PC-9 (cell line): ENCODE data around the gene NPHS1. TPM values are rescaled to one million over a fixed set of nuclear protein-coding genes. Genes with fewer than 3 reads are reported as not detected.
"Not testable (repeated sequence)": the region's sequence is repeated elsewhere in the genome, so short reads cannot be mapped to it uniquely, and the experiment has no call there.

ENCODE experiments used
- BruUV-seq: library from RNA; stranded (reverse); fragments of 400-500 nt; replicated peaks from 2 replicates; lab custom pipeline; 2021; lab: Mats Ljungman, UMichigan
- CTCF ChIA-PET: fragments of 300-600 bp; sonication (Branson Sonifier 250); formaldehyde crosslinking; loops from one replicate; lab custom pipeline; 2022; ENCODE audit warnings: antibody characterized with exemption; lab: Charles Lee
- POLR2A ChIA-PET: fragments of 300-600 bp; sonication (Branson Sonifier 250); formaldehyde crosslinking; loops from one replicate; lab custom pipeline; 2022; ENCODE audit warnings: antibody characterized with exemption; ENCODE audit not compliant: unreplicated experiment; lab: Charles Lee
- DNase-seq, 2 experiments: peaks; one replicate each; pipeline versions ENCODE4 v3.0.0 to v3.0.0-alpha.2; 2015 to 2022; ENCODE audit warnings: mixed read lengths in 1 of 2
- H2AFZ ChIP-seq: fragments of 200-600 bp; sonication (generic); 2 replicates; pipeline ENCODE4 v1.8.1; 2017; ENCODE audit warnings: antibody characterized with exemption
- H3F3A ChIP-seq: fragments of 200-600 bp; sonication (generic); 2 replicates; pipeline ENCODE4 v1.8.1; 2017; ENCODE audit warnings: antibody characterized with exemption, mild to moderate bottlenecking, low read depth; ENCODE audit not compliant: insufficient read depth
- H3K27ac ChIP-seq: fragments of 200-600 bp; sonication (generic); 2 replicates; pipeline ENCODE4 v1.6.1; 2016; ENCODE audit warnings: mixed run types
- H3K27me3 ChIP-seq: fragments of 200-600 bp; sonication (generic); 2 replicates; pipeline ENCODE4 v1.6.1; 2016; ENCODE audit warnings: low read depth, mixed run types; ENCODE audit not compliant: insufficient read depth
- H3K36me3 ChIP-seq: fragments of 200-600 bp; sonication (generic); 2 replicates; pipeline ENCODE4 v1.6.1; 2016; ENCODE audit warnings: low read depth, mixed run types
- H3K4me1 ChIP-seq: fragments of 200-600 bp; sonication (generic); replicated peaks from 2 replicates; pipeline ENCODE4 v1.6.1; 2016; ENCODE audit warnings: mixed run types; ENCODE audit not compliant: insufficient read depth
- H3K4me2 ChIP-seq: fragments of 200-600 bp; sonication (generic); 2 replicates; pipeline ENCODE4 v1.6.1; 2017; ENCODE audit warnings: mixed run types
- H3K4me3 ChIP-seq: fragments of 200-600 bp; sonication (generic); 2 replicates; pipeline ENCODE4 v1.6.1; 2016; ENCODE audit warnings: mixed run types
- H3K79me2 ChIP-seq: fragments of 200-600 bp; sonication (generic); 2 replicates; pipeline ENCODE4 v1.6.1; 2017; ENCODE audit warnings: low read depth, mixed run types
- H3K9me2 ChIP-seq: fragments of 200-600 bp; sonication (generic); 2 replicates; pipeline ENCODE4 v1.8.1; 2017; ENCODE audit warnings: mild to moderate bottlenecking; ENCODE audit not compliant: insufficient read depth
- H3K9me3 ChIP-seq: fragments of 200-600 bp; sonication (generic); 2 replicates; pipeline ENCODE4 v1.8.1; 2016; ENCODE audit warnings: low read depth; ENCODE audit not compliant: insufficient read depth
- H4K20me1 ChIP-seq: fragments of 200-600 bp; sonication (generic); 2 replicates; pipeline ENCODE4 v1.8.1; 2017; ENCODE audit not compliant: insufficient read depth
- CTCF ChIP-seq: fragments of 200-600 bp; sonication (generic); conservative IDR thresholded peaks from 2 replicates; pipeline ENCODE4 v1.6.1; 2017; ENCODE audit warnings: mixed run types, antibody characterized with exemption, mild to moderate bottlenecking, moderate library complexity
- EZH2 ChIP-seq: fragments of 200-600 bp; sonication (generic); IDR thresholded peaks from 2 replicates; pipeline ENCODE4 v1.8.0; 2017; ENCODE audit warnings: antibody characterized with exemption, low read depth
- intact Hi-C: fragments of 100-400 bp; cut with micrococcal nuclease; formaldehyde crosslinking; loops from one replicate; pipeline ENCODE4 v1.10.0; 2022; ENCODE audit not compliant: unreplicated experiment
- total RNA-seq: library from RNA; stranded (reverse); gene quantifications from 2 replicates; pipeline ENCODE4 v1.2.3, GENCODE V29; 2021

NPHS1 gene
- total RNA-seq, 1 experiment from 2014 or later: not detected

DNA sequence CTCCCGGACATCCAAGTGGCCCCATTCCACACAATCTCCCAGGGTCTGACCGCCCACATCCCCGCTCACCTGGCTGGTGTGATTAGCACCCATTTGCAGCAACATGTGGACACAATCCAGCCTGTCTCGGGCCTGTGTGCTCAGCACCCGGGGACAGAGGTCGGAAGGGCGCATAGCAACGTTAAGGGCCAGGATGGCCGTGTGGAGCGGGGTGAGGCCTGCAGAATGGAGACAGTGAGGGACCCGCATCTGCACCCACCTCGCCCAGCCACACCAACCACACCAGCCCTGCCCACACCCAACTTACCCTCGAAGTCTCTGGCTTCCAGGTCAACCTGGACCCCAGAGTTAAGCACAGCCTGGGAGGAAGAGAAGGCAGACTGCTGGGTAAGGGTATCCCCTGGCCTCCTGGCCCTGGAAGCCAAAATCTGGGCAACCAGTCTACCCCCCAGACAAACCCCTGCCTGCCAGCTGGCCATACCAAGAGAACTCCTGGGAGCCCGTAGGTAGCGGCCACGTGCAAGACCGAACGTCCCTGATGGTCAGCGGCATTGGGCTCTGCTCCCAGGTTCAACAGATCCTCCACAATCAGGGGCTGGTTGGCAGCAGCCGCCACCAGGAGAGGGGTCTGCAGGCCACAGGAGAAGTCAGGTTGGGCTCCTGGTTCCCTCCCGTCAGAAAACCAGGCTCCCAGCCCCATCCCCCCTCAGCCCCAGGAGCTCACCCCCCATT lies 43.8 kb upstream of the NPHS1 start:
- H3K36me3 ChIP-seq: peaks cover 16% of the 10 kb centered on the region; the same call in 1 of the 2 replicates
- no TSS peak for BruUV-seq
- no peaks in the 10 kb centered on the region for H3K9me2 ChIP-seq
- no peak overlapping the region for H3K4me3 ChIP-seq
- no peak overlapping the region for H3K4me2 ChIP-seq
- no peaks in the 10 kb centered on the region for H3K27me3 ChIP-seq
- H2AFZ ChIP-seq: no peak overlapping the region
- intact Hi-C loops: no loop called here
- H3K27ac ChIP-seq: no peak overlapping the region
- H3F3A ChIP-seq: peaks cover 3% of the 10 kb centered on the region; the same call in 1 of the 2 replicates
- H3K9me3 ChIP-seq: no peaks in the 10 kb centered on the region
- no peak for TF ChIP-seq EZH2
- TF ChIP-seq CTCF: no peak
- no peaks in the 10 kb centered on the region for H4K20me1 ChIP-seq
- POLR2A ChIA-PET: no interaction called here
- H3K4me1 ChIP-seq: peaks cover 3% of the 10 kb centered on the region; the same call in 1 of the 2 replicates
- DNase-seq: no peak
- CTCF ChIA-PET: interaction anchor here (0.5 kb wide), 1 partner anchor 13 kb away, joined by 3 read pairs; no protein-coding TSS in a partner anchor
- H3K79me2 ChIP-seq: peaks cover 16% of the 10 kb centered on the region

DNA sequence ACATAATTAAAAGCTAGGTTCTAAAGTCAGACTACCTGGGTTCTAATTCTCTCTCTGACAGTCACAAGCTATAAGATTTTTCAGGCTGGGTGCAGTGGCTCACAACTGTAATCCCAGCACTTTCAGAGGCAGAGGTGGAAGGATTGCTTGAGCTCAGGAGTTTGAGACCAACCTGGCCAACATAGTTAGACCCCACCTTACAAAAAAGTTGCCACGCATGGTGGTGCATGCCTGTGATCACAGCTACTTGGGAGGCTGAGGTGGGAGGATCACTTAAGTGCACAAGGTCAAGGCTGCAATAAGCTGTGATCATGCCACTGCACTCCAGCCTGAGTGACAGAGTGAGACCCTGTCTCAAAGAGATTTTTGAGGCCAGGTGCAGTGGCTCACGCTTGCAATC lies 42.0 kb upstream of the NPHS1 start:
- TF ChIP-seq EZH2 (no peak), CTCF (no peak)
- CTCF ChIA-PET: no interaction called here
- H3K36me3 ChIP-seq: peaks cover 16% of the 10 kb centered on the region; the same call in 1 of the 2 replicates
- POLR2A ChIA-PET: no interaction called here
- H3K4me2 ChIP-seq: no peak overlapping the region
- no peaks in the 10 kb centered on the region for H3K9me3 ChIP-seq
- no peak overlapping the region for H3K4me3 ChIP-seq
- BruUV-seq: no TSS peak
- no peak for DNase-seq
- intact Hi-C loops: no loop called here
- H3F3A ChIP-seq: no peaks in the 10 kb centered on the region
- H3K27me3 ChIP-seq: no peaks in the 10 kb centered on the region
- H3K27ac ChIP-seq: no peak overlapping the region
- peaks cover 15% of the 10 kb centered on the region for H3K79me2 ChIP-seq
- no peaks in the 10 kb centered on the region for H4K20me1 ChIP-seq
- H3K4me1 ChIP-seq: no peaks in the 10 kb centered on the region
- H2AFZ ChIP-seq: no peak overlapping the region
- H3K9me2 ChIP-seq: no peaks in the 10 kb centered on the region

DNA sequence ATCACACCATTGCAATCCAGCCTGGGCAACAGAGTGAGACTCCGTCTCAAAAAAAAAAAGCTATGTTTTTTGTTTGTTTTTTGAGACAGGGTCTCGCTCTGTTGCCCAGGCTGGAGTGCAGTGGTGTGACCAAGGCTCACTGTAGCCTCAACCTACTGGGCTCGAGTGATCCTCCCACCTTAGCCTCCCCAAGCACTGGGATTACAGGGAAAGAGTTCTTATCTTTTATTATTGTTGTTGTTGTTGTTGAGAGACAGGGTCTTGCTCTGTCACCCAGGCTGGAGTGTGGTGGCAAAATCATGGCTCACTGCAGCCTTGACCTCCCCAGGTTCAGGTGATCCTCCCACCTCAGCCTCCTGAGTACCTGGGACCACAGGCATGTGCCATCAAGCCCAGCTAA lies 39.5 kb upstream of the NPHS1 start:
- H3F3A ChIP-seq, intact Hi-C loops, H2AFZ ChIP-seq, H3K27ac ChIP-seq, H4K20me1 ChIP-seq, H3K9me3 ChIP-seq, H3K4me2 ChIP-seq, H3K4me1 ChIP-seq, H3K4me3 ChIP-seq, BruUV-seq, H3K27me3 ChIP-seq, H3K9me2 ChIP-seq, DNase-seq, H3K79me2 ChIP-seq, H3K36me3 ChIP-seq: not testable (repeated sequence)
- CTCF ChIA-PET: interaction anchor here (0.6 kb wide), 1 partner anchor 21 kb away, joined by 3 read pairs; no protein-coding TSS in a partner anchor
- POLR2A ChIA-PET: interaction anchor here (0.6 kb wide), 1 partner anchor 9 kb away, joined by 4 read pairs; no protein-coding TSS in a partner anchor
